ENCODE measurements around the gene CRYZ. TPM values are rescaled to one million over a fixed set of nuclear protein-coding genes. Genes with fewer than 3 reads are reported as not detected.

The CRYZ gene
- total and polyA plus RNA-seq, 2 of the 8 experiments (the other 6 are each of a cell fraction or from before 2014, with no cell fraction given): 20.5 to 43.8 TPM

- no peak overlapping the region for H4K91ac ChIP-seq (replicated peaks; ENCODE audit: insufficient read length, low read length)
- H3K27me3 ChIP-seq (replicated peaks in 1 of 4; ENCODE audit: control insufficient read depth in 3 of 4, extremely low read depth in 1 of 4, insufficient read depth in 3 of 4, low read length in 3 of 4): no peaks in the 10 kb centered on the region
- no peak for TF ChIP-seq ASH2L (IDR thresholded peaks at IDR 0.05; ENCODE audit: low read length)
- TF ChIP-seq MAFK (IDR thresholded peaks at IDR 0.05; ENCODE audit: low read depth, low read length): no peak
- no peak for TF ChIP-seq YY1 (IDR thresholded peaks at IDR 0.05; ENCODE audit: low read depth, low read length)
- no peak for TF ChIP-seq KDM1A (IDR thresholded peaks at IDR 0.05; ENCODE audit: borderline replicate concordance, low read length)
- TF ChIP-seq SIRT6 (IDR thresholded peaks at IDR 0.05; ENCODE audit: low read length): no peak
- no peak for TF ChIP-seq HDAC2 (IDR thresholded peaks at IDR 0.05; ENCODE audit: borderline replicate concordance in 1 of 2, low read depth in 2 of 2, low read length in 2 of 2)
- TF ChIP-seq TBP (IDR thresholded peaks at IDR 0.05; ENCODE audit: low read depth, low read length): no peak
- TF ChIP-seq SIX5 (IDR thresholded peaks at IDR 0.05; ENCODE audit: low read depth, low read length): no peak
- no peak for TF ChIP-seq SP2 (IDR thresholded peaks at IDR 0.05; ENCODE audit: low read length)
- TF ChIP-seq, protein P1, sequence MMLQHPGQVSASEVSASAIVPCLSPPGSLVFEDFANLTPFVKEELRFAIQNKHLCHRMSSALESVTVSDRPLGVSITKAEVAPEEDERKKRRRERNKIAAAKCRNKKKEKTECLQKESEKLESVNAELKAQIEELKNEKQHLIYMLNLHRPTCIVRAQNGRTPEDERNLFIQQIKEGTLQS (IDR thresholded peaks at IDR 0.05; ENCODE audit: insufficient read depth, low read depth, low read length): no peak
- no peak for TF ChIP-seq MAX (IDR thresholded peaks at IDR 0.05)
- no peak for TF ChIP-seq BACH1 (IDR thresholded peaks at IDR 0.05; ENCODE audit: low read length)
- no peak for TF ChIP-seq CHD1 (IDR thresholded peaks at IDR 0.05; ENCODE audit: low read depth, low read length)
- TF ChIP-seq CTBP2 (IDR thresholded peaks at IDR 0.05; ENCODE audit: borderline replicate concordance, insufficient read depth, insufficient read length, low read length): no peak
- no peak overlapping the region for H3K23ac ChIP-seq (ENCODE audit: insufficient read length)
- no peaks in the 10 kb centered on the region for H3K79me2 ChIP-seq (ENCODE audit: control insufficient read depth in 1 of 2, insufficient read depth in 2 of 2, low read length in 2 of 2)
- no peak overlapping the region for H3K56ac ChIP-seq (replicated peaks; ENCODE audit: insufficient read length, low read depth, low read length)
- H2BK20ac ChIP-seq (ENCODE audit: low read length): no peak overlapping the region
- no peak overlapping the region for H2AK5ac ChIP-seq (ENCODE audit: low read depth, low read length)
- peak overlapping the region in 1 of 2 experiments; percentile 29; a peak in 2 of 4 replicates for H3K4me2 ChIP-seq (ENCODE audit: insufficient read depth in 1 of 2, low read depth in 2 of 2, low read length in 2 of 2)
- no peak overlapping the region for H3K14ac ChIP-seq (ENCODE audit: insufficient read length)
- FAIRE-seq: peak; percentile 28
- ChIA-PET POLR2A (ENCODE audit: partially characterized antibody) (no interaction called here), CTCF (ENCODE audit: partially characterized antibody) (interaction anchor here (1.5 kb wide), 1 partner anchor 15 kb away, joined by 4 read pairs; no protein-coding TSS in a partner anchor)
- no peak overlapping the region for H4K5ac ChIP-seq (ENCODE audit: insufficient read length, low read depth, low read length)
- H3K4me3 ChIP-seq (ENCODE audit: extremely low read depth in 1 of 4, insufficient read depth in 2 of 4, low read depth in 3 of 4, low read length in 4 of 4): no peak overlapping the region; a peak in 1 of 8 replicates
- H2BK120ac ChIP-seq (replicated peaks; ENCODE audit: low read depth, low read length): no peak overlapping the region
- H3K23me2 ChIP-seq (ENCODE audit: low read depth, low read length): no peaks in the 10 kb centered on the region
- no peak overlapping the region for H3K4ac ChIP-seq (replicated peaks; ENCODE audit: insufficient read length, low read depth, low read length)
- H3K9ac ChIP-seq (replicated peaks in 1 of 4; ENCODE audit: extremely low read depth in 1 of 4, low read depth in 3 of 4, low read length in 3 of 4): no peak overlapping the region
- peaks cover 13% of the 10 kb centered on the region in 2 experiments for H3K9me3 ChIP-seq (ENCODE audit: insufficient read depth in 2 of 2, low read depth in 1 of 2, low read length in 1 of 2)
- H3K27ac ChIP-seq (ENCODE audit: low read depth, low read length): no peak overlapping the region
- H4K20me1 ChIP-seq (replicated peaks in 1 of 2; ENCODE audit: control insufficient read depth in 1 of 2, insufficient read depth in 2 of 2, low read length in 2 of 2): no peaks in the 10 kb centered on the region
- no peak overlapping the region for H2BK15ac ChIP-seq (ENCODE audit: low read length)
- no peak overlapping the region for H2BK5ac ChIP-seq (ENCODE audit: low read depth, low read length)
- peaks cover 0 to 2% (median 0%) of the 10 kb centered on the region in 4 experiments; a peak in 2 of 7 replicates for H3K4me1 ChIP-seq (replicated peaks in 1 of 4; ENCODE audit: control insufficient read depth in 3 of 4, insufficient read depth in 4 of 4, low read length in 3 of 4)
- H3K79me1 ChIP-seq (ENCODE audit: low read depth, low read length): no peaks in the 10 kb centered on the region
- H3K18ac ChIP-seq (ENCODE audit: extremely low read depth, low read length): no peak overlapping the region
- H4K8ac ChIP-seq (ENCODE audit: extremely low read depth, insufficient read depth, low read length): no peak overlapping the region
- H3K36me3 ChIP-seq (ENCODE audit: control insufficient read depth in 2 of 4, insufficient read depth in 4 of 4, low read length in 3 of 4): peaks cover 0 to 46% (median 12%) of the 10 kb centered on the region in 4 experiments; a peak in 6 of 8 replicates
- DNase-seq (ENCODE audit: low read depth in 1 of 2, low spot score in 2 of 2): no peak
- WGBS, 2 experiments (ENCODE audit: extremely low coverage in 1 of 2, insufficient coverage in 1 of 2, insufficient read length in 1 of 2, insufficient replicate concordance in 2 of 2, low coverage in 1 of 2, low lambda C conversion rate in 2 of 2, missing lambda C conversion rate in 1 of 2): 51% methylated on average over 2 of the region's 2 CpGs; no CpG with 5 or more reads in 1 of the 2 experiments
- no peak overlapping the region for H2BK12ac ChIP-seq (ENCODE audit: low read depth, low read length)
- H2AFZ ChIP-seq (ENCODE audit: low read length): no peak overlapping the region
Observed at GRCh38 chr1:74753104-74753503, 20.3 kb upstream of the CRYZ start.
